Measurements from ENCODE around the gene FES. TPM values are rescaled to one million over a fixed set of nuclear protein-coding genes. Genes with fewer than 3 reads are reported as not detected.

FES gene
- total and polyA plus RNA-seq, 2 of the 13 experiments (the other 11 are each of a cell fraction or from before 2014, with no cell fraction given) = 4.0 to 9.5 TPM

DNA sequence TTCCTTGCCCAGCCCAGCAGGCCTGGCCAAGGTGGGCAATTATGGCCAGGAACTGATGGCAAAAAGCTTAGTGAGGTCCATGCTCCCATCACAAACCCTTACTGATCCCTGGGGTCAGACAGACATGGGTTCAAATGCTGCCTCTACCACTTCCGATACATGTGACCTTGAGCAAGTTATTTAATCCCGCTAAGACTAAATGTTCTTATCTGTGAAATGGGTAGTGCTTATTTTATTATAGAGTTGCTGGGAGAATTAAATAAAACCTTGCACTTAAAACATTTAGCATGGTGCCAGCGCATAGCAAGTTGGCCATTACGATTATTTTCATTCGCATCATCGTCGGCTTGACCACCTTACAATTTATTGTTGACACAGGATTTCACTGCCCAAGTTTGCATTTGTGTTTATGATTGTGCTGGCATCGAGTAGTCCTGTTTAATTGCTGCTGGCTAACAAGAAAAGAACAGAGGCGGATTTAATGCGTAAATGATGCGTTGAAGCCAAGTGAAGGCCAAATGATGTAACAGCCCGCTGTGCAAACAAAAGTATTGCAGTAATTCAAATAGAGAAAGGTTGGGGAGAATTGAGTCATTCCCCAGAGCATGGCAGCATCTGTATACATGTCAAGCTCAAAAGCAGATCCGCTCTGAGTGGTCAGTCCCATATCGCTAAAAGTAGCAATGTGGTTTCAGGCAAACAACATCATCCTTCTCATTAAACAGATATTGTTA, 23.2 kb upstream of the FES start (continued):
- TF ChIP-seq FOXP1 (IDR thresholded peaks at IDR 0.05) = no peak
- peak; percentile 82 for TF ChIP-seq FOXP1 (CRISPR knock-in tag; IDR thresholded peaks at IDR 0.05)
- TF ChIP-seq NPAS2 (CRISPR knock-in tag; IDR thresholded peaks at IDR 0.05; ENCODE audit: borderline replicate concordance) = no peak
- TF ChIP-seq RFX5 (IDR thresholded peaks at IDR 0.05; ENCODE audit: low read depth, low read length) = no peak
- TF ChIP-seq, protein P1, sequence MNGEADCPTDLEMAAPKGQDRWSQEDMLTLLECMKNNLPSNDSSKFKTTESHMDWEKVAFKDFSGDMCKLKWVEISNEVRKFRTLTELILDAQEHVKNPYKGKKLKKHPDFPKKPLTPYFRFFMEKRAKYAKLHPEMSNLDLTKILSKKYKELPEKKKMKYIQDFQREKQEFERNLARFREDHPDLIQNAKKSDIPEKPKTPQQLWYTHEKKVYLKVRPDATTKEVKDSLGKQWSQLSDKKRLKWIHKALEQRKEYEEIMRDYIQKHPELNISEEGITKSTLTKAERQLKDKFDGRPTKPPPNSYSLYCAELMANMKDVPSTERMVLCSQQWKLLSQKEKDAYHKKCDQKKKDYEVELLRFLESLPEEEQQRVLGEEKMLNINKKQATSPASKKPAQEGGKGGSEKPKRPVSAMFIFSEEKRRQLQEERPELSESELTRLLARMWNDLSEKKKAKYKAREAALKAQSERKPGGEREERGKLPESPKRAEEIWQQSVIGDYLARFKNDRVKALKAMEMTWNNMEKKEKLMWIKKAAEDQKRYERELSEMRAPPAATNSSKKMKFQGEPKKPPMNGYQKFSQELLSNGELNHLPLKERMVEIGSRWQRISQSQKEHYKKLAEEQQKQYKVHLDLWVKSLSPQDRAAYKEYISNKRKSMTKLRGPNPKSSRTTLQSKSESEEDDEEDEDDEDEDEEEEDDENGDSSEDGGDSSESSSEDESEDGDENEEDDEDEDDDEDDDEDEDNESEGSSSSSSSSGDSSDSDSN (CRISPR knock-in tag; IDR thresholded peaks at IDR 0.05) = peak; percentile 35; the same call in 1 of the 2 replicates
- TF ChIP-seq SOX5 (CRISPR knock-in tag; IDR thresholded peaks at IDR 0.05; ENCODE audit: borderline replicate concordance) = peak; percentile 85
- no peak for TF ChIP-seq KDM5A (IDR thresholded peaks at IDR 0.05; ENCODE audit: borderline replicate concordance, low read length)
- TF ChIP-seq, protein P2, sequence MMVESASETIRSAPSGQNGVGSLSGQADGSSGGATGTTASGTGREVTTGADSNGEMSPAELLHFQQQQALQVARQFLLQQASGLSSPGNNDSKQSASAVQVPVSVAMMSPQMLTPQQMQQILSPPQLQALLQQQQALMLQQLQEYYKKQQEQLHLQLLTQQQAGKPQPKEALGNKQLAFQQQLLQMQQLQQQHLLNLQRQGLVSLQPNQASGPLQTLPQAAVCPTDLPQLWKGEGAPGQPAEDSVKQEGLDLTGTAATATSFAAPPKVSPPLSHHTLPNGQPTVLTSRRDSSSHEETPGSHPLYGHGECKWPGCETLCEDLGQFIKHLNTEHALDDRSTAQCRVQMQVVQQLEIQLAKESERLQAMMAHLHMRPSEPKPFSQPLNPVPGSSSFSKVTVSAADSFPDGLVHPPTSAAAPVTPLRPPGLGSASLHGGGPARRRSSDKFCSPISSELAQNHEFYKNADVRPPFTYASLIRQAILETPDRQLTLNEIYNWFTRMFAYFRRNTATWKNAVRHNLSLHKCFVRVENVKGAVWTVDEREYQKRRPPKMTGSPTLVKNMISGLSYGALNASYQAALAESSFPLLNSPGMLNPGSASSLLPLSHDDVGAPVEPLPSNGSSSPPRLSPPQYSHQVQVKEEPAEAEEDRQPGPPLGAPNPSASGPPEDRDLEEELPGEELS (CRISPR knock-in tag; IDR thresholded peaks at IDR 0.05) = peak; percentile 86
- TF ChIP-seq ZNF296 (CRISPR knock-in tag; conservative IDR thresholded peaks at IDR 0.05) = no peak
- 0 out of 2 replicates have a peak, but pooled peaks have one; percentile 41 for TF ChIP-seq SP140L (CRISPR knock-in tag; IDR thresholded peaks at IDR 0.05; ENCODE audit: borderline replicate concordance)
- TF ChIP-seq HNF4A (CRISPR knock-in tag; IDR thresholded peaks at IDR 0.05) = peak; percentile 60
- TF ChIP-seq, protein P3, sequence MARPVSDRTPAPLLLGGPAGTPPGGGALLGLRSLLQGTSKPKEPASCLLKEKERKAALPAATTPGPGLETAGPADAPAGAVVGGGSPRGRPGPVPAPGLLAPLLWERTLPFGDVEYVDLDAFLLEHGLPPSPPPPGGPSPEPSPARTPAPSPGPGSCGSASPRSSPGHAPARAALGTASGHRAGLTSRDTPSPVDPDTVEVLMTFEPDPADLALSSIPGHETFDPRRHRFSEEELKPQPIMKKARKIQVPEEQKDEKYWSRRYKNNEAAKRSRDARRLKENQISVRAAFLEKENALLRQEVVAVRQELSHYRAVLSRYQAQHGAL (CRISPR knock-in tag; IDR thresholded peaks at IDR 0.05; ENCODE audit: not compliant biosample characterization) = no peak
- TF ChIP-seq, protein P4, sequence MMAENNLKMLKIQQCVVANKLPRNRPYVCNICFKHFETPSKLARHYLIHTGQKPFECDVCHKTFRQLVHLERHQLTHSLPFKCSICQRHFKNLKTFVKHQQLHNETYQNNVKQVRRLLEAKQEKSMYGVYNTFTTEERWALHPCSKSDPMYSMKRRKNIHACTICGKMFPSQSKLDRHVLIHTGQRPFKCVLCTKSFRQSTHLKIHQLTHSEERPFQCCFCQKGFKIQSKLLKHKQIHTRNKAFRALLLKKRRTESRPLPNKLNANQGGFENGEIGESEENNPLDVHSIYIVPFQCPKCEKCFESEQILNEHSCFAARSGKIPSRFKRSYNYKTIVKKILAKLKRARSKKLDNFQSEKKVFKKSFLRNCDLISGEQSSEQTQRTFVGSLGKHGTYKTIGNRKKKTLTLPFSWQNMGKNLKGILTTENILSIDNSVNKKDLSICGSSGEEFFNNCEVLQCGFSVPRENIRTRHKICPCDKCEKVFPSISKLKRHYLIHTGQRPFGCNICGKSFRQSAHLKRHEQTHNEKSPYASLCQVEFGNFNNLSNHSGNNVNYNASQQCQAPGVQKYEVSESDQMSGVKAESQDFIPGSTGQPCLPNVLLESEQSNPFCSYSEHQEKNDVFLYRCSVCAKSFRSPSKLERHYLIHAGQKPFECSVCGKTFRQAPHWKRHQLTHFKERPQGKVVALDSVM (CRISPR knock-in tag; IDR thresholded peaks at IDR 0.05) = peak; percentile 44
- peak; percentile 32; the same call in 1 of the 2 replicates for TF ChIP-seq ZNF652 (CRISPR knock-in tag; IDR thresholded peaks at IDR 0.05; ENCODE audit: borderline replicate concordance, low read depth)

All from HepG2 (cell line).